Thyroid gland (tissue), 4 donors: ENCODE results near the gene LCTL.

ENCODE experiments used
- CTCF ChIP-seq, 6 experiments: fragments of 200-600 bp in 3 of 6; fragments of 450-650 bp in 3 of 6; sonication (generic) in 3 of 6; IDR thresholded peaks; one replicate each; pipeline ENCODE4 v1.5.1; 2016 to 2019; ENCODE audit warnings: antibody characterized with exemption in 6 of 6, mild to moderate bottlenecking in 2 of 6, inconsistent platforms in 1 of 6, moderate library complexity in 1 of 6
- POLR2A ChIP-seq, 2 donors: fragments of 450-650 bp; IDR thresholded peaks; one replicate each; pipeline ENCODE4 v1.6.1; 2017; ENCODE audit warnings: antibody characterized with exemption in 2 of 2, mild to moderate bottlenecking in 2 of 2, moderate library complexity in 1 of 2

GRCh38 chr15:66581972-66582537 is 16.3 kb upstream of the LCTL start:
- TF ChIP-seq CTCF (IDR thresholded peaks at IDR 0.05) (no peak), POLR2A (IDR thresholded peaks at IDR 0.05) (no peak)
